GM04504 (cell line): ENCODE measurements around the gene PRPF19.

Experiments used
- DNase-seq: peaks from one replicate; pipeline ENCODE4 v3.0.0-alpha.2; 2012; ENCODE audit warnings: low read depth

PRPF19 gene

GRCh38 chr11:60857378-60858232, 48.8 kb downstream of the PRPF19 start:
- DNase-seq, result no peak

DNA sequence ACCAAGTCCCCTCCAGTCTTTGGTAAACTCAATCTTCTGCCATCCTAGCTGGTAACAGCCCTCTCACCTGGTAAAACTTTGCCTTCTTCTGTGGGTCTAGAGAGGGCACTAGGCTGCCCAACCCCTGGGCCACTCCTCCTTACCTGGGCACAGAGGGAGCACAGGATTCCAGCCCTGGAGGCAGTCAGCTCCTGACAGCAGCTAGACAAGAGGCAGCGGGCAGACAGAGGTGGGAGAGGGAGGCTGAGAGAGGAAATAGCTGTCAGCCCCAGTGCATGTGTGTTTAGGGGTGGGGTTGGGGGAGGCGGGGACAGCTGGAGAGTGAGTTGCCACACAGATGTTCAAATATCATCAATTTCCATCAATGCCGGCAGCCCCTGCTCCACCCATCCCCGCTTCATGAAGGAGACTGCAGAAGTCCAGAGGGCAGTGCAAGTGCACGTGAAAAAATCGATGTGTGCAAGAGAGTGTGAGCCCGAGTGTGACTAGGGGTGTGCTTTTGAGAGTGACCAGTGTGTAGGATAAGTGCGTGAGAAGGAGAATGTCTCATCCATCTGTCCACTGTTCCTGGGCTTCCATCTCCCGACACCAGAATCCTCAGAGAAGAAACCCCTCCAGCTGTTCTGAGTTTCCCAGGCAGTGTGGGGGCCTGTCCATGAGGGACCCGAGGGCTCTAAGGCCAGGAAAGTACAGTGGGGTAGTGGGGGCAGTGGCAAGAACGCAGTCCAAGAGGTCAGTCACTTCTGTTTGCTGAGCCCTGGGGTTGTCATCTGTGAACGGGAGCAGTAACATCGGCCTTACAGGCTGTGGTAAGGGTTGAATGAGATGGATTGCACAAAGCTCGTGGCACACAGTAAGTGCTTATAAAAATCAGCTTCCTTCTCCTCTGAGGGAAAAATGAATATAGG, 50.4 kb downstream of the PRPF19 start, which contains the start of gene PTGDR2:
Gene PTGDR2, minus strand, starts transcription at position 225 of the 908 bp plus-strand sequence. CDS start 2,228 bp downstream, outside the sequence.
- no peak for DNase-seq

DNA sequence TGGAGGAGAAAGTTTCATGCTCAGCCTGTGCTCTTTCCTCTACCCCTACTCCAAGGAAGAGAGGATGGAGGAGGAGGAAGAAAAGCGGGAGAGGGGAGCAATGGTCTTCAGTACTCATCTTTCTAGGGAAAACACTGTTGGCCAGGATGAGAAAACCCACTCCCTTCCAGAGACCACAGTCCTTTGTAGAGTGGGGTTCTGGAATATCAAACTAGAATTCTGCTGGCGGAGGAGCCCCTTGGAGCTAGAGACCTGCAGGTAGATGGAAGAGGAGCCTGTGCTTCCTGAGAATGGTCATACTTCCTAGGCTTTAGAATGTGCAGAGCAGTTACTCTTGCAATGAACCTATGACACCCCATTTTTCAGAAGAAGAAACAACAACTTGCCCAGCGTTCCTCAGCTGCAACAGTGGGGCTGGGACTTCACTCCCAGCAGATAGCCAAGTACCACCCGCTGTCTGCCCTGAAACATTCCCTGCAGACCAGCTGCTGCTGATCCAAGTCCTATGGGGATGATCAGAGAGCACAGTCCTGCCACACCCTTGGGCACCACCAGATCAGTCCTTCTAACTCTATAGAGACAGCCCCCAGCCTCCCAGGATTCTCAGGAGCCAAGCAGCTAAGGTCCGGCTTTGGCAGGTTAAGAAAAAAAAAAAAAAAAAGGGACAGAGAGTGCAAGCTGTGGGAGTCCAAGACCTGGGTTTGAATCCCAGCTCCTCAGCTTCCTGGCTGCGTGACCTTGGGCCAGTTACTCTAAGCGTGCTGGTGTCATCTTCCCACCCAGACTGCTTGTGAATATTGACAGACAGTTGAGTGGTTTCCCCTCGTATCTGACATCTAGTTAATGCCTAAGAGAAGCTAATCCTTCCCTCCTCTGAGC, 51.3 kb downstream of the PRPF19 start:
- DNase-seq, result no peak

DNA sequence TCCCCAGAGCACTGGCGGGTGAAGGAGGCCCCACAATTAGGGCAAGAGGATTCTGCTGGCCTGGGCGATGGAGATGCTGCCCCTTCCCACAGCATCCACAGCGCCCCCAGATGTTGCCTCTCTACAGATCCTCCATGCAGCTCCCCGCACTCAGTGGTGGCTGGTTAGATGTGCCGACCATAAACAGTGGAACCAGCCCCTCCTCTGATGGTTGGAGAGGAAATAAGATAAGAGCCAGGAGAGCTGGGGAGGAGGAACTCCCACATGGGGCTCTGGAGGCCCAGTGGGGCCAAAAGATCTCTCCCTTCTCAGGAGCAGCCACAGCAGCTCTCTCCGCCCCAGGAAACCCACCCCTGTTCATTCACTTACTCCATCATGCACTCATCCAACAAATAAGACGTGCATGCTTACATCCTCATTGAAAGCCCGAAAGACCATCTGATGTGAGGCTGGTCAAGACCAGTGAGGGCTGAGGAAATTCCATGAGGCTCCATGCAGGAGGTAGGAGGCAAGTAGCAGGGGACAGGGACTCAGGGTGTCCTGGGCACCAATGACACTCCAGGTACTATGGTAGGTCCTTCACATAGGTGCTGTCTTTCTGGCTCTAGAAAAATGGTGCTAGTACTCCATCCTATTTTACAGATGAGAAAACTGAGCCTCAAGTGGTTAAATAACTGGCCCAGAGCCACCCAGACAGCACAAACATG, 52.1 kb downstream of the PRPF19 start:
- DNase-seq, result no peak

DNA sequence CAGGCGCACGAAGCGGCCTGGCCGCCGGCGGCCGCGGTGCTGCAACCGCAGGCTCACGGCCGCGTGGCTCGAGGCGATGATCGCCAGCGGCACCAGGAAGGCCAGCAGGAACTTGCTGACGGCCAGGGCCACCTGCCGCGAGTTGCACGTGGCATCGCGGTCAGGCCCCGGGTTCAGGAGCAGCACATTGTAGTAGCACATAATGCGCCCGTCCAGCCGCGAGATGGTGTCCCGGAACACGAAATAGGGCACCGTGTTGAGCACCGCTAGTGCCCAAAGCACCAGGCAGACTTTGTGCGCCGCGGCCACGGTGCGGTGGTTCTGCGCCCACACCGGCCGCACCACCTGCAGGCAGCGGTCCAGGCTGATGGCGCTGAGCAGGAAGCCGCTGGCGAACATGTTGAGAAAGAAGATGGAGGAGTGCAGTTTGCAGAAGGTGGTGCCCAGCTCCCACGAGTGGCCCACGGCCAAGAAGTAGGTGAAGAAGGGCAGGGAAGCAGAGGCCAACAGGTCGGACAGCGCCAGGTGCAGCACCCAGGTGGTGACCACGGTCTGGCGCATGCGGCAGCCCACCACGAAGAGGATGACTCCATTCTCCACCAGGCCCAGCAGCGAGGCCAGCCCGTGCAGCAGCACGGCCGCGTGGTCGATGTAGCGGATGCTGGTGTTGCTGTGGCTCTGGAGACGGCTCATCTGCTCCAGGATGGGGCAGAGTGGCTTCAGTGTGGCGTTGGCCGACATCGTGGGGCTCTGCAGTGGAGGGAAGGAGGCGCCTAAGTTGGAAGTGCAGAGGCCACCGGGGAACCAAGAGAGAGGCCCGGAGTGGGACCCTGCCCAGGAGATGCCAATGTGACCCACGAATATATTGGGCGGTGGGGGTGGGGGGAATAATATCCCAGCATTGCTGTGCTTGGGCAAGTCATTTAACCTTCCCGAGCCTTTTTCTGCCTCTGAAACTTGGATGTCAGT, 53.1 kb downstream of the PRPF19 start:
- DNase-seq, result no peak

GRCh38 chr11:60852117-60852981, 54.0 kb downstream of the PRPF19 start:
- no peak for DNase-seq

GRCh38 chr11:60851327-60852104, 54.9 kb downstream of the PRPF19 start:
- no peak for DNase-seq

DNA sequence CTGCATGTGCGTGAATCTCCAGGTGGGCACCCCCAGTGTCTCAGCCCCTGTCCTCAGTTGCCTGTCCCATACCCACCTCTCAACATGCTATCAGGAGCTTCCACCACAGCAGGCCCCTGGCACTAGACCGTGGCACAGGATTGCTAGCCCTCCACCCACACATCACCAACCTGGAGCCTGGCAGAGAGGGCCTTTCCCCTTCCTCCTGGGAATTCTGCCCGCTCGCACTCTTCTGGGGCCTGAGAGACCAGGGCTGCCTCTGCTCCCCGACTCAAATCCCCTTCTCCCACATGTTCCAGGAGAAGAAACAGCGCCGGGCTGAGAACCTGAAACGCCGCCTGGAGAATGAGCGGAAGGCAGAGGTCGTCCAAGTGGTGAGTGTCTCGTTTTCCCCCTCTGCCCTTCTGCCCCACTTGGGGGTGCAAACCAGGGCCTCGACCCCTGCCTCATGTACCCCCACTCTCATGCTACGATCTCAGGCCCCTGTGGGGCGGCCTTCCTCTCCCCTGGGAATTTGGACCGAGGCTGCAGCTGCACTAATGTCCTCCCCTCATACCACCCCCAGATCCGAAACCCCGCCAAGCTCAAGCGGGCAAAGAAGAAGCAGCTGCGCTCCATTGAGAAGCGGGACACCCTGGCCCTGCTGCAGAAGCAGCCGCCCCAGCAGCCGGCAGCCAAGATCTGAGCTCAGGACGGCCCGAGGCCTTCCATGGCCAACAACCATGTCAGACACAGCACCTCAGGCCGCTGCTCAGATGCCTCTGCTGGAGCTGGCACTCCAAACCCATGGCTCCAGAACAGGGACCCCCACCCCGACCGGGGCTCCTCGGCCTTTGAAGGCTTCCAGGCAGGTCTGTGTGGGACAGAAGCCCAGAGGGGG, 56.5 kb downstream of the PRPF19 start:
- no peak for DNase-seq

DNA sequence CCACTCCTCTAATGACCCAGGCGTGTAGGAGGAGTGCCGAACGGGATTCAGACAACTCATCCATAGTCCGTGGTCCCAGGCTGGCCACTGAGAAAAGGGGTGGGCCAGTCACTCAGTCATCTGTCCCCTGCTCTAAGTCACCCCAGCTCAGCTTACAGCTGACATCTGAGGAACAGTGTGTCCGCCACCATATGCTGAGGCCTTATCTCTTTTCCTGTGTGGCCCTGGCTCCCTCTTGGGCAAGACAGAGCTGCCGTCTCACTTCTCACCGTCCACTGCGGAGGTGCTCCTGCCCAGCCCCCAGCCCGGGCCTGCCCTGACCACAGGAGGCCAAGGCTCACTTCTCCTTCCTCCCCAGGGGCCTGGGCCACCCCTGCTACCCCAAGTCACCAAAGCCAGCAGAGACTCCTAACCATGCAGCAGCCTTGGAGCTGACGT, 57.7 kb downstream of the PRPF19 start:
- DNase-seq, result no peak

DNA sequence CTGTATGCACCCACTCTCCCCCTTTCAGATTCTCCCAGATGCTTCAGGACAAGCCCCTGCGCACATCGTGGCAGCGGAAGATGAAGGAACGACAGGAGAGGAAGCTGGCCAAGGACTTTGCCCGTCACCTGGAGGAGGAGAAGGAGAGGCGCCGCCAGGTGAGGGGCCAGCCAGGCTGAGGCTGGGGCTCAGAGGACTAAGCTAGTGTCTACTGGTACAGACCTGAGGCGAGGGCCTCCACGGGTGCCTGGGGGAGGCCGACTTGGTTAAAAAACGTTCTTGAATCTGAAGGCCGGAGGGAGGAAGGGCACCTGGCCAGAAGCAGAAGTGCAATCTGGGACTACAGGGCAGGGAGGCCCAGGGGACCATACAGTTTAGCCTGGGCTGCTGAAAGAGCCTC, 58.5 kb downstream of the PRPF19 start:
- no peak for DNase-seq

GRCh38 chr11:60847281-60847680, 59.1 kb downstream of the PRPF19 start:
- DNase-seq, result no peak

GRCh38 chr11:60845338-60845737, 61.0 kb downstream of the PRPF19 start:
- no peak for DNase-seq

- DNase-seq, result no peak
These were observed 61.5 kb downstream of the PRPF19 start for GRCh38 chr11:60844870-60845221.

DNA sequence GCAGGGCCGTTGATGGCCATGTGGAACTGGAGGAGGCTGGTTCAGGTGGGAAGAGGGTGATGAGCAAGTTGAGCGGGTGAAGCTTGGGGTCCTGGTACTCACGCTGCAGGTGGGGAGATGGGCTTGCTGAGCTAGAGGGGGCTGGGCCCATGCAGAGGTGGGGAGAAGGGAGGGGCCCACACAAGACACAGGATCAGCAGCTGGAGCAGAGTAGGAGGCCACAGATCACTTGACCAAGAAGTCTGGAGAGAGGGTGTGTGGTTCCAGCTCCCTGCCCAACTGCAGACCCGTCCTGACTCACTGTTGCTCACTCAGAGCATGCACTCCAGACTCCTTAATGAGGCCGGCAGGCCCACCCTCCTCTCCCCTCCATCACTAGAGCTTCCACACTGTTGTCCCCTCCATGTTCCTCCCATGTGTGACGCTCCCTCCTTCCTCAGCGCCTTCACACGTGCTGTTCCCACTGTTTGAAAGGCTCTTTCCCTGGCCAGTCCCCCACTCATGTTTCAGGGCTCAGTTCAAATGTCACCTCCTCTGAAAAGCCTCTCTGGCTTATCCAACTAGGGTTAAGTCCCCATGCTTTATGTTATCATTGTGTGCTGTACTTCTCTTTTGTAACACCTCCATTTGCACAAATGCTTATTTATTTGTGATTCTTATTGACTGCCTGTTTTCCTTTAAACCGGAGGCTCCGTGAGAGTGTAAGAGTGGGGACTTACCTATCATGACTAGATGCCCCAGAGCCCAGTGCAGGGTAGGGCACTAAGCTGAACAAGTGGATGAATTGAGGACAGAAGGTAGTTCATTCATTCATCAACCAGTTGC, 62.1 kb downstream of the PRPF19 start:
- no peak for DNase-seq

DNA sequence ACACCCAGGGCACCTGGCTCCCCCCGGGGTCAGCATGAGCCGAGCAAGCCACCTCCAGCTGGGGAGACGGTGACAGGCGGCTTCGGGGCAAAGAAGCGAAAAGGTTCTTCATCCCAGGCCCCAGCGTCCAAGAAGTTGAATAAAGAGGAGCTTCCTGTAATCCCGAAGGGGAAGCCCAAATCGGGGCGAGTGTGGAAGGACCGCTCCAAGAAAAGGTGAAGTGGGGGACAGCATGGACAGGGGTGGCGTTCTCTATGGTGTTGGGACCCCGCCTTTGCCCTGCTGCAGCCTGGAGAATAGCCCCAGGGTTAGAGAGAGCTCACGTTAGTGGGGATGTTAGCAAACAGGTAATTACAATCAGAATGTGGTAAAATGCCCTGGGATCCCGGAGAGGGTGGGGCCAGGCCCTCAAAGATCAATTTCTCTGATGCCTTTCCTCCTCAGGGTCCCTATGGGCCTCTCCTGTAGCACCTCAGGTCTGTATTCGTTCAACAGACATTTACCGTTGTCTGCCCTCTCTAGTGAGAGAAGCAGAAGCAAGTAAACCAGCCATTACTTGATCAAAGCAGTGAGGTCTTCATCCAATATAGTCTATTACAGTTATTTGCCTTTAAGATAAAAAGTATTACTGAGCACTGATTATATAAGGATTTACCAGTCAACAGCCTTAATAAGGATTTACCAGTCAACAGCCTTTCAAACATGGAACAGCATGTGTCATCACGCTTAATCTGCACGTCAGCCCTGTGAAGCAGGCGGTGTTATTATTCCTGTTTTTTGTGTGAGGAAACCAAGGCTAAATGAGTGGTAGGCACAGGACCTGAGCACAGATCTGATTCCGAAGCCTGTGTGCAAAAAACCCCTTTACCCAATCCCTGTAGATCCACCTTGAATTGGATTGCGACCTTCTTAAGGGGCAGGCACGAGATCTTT, 63.5 kb downstream of the PRPF19 start:
- DNase-seq, result no peak
